HG03460 (cell line): Measurements from ENCODE around the gene TACO1.

ENCODE experiments used
- ATAC-seq: cut with Tn5 transposase; IDR thresholded peaks from one replicate; pipeline ENCODE4 v1.9.1; 2021; ENCODE audit not compliant: unreplicated experiment

TACO1 gene

DNA sequence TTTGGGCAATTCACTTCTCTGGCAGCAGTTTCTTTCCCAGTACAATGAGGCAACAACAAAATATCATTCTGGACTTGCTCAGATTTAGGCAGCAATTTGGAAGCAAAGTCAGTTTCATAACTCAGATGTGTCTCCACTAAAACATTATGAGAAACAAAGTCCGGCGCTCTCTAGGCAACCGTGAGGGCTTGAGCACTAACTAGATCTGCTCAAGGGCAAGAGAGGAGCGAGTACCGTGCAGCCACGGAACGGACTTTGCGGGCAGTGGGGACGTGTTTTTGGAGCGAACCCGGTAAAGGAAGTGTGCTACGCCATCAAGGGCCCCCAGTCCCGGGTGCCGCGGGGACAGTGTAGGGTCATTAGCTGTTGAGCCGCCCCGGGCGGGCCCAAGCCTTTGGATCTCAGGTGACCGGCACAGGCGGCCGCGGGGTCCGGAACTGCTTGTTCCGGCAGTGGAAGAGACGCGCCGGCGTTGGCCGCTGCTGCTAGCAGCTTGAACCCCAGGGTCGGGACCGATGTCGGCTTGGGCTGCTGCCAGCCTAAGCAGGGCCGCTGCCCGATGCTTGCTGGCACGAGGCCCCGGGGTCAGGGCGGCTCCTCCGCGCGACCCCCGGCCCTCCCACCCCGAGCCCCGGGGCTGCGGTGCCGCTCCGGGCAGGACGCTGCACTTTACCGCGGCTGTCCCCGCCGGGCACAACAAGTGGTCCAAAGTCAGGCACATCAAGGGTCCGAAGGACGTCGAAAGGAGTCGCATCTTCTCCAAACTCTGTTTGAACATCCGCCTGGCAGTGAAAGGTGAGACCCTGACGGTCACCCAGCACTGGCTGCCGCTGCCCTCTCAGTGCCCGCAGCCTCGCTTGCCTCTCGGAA lies at the start of gene TACO1:
Gene TACO1 (plus strand): TSS at position 327 of the 870 bp plus-strand sequence. CDS start 189 bp downstream, at position 516.
- ATAC-seq, result peak; percentile 88

GRCh38 chr17:63552211-63552610 lies 48.5 kb upstream of the TACO1 start:
- no peak for ATAC-seq

DNA sequence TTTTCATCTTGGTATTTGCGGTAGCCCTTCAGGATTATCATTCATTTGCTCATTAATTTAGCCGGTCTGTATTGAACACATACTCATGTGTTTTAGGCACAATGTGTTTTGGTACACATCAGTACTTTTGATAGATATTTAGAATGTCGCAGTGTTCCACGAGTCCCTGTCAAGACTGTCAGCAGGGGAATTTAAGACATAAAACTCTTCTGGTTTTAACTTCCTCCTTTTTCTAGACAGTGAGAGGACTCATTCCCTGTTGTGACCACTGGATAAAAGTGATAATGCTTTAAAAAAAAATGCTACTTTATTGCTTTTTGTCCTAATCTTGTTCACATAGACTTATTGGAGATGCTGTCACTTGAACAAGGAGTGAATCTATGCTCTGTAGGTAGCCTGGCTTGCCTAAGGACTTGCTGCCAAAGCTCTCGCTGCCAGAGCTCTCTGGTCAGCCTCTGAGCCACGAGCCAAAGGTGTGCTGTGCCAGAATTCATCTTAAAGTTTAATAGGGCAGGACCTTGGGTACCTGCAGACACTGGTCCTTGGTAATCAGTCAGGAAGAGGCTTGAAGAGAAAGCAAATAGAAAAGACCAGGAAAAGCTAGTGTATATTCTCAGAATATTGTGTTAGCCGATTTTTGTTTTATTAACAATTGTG lies 45.1 kb upstream of the TACO1 start:
- no peak for ATAC-seq

GRCh38 chr17:63557416-63557815 lies 43.3 kb upstream of the TACO1 start:
- no peak for ATAC-seq

GRCh38 chr17:63558441-63558840 lies 42.3 kb upstream of the TACO1 start:
- no peak for ATAC-seq

- ATAC-seq, result no peak
Observed at GRCh38 chr17:63561819-63562218, 38.9 kb upstream of the TACO1 start.

- no peak for ATAC-seq
Observed at GRCh38 chr17:63563339-63563738, 37.4 kb upstream of the TACO1 start.

GRCh38 chr17:63564562-63564961 lies 36.1 kb upstream of the TACO1 start:
- no peak for ATAC-seq

- ATAC-seq, result no peak
Observed at GRCh38 chr17:63567229-63567628, 33.5 kb upstream of the TACO1 start.

DNA sequence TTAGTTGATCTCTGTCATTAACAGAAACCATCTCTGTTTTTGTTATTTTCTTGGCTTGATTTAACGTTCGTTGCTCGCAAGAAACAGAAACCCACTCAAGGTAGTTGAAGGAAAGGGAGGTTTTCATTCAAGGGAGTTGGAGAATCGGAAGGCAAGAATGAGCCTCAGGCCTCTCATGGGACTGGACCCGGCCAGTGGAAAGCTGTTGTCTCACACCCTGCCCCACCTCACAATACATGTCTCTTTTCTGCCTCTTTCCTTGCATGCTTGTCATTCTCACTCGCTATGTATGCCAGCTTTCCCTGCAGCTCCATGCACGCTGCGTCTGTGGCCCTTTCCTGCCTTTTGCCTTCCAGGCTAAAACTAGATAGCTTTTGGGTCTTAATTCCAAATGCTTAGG lies 32.1 kb upstream of the TACO1 start:
- no peak for ATAC-seq

GRCh38 chr17:63571632-63572310 lies 28.9 kb upstream of the TACO1 start:
- ATAC-seq, result no peak

- no peak for ATAC-seq
Observed at GRCh38 chr17:63573634-63574033, 27.1 kb upstream of the TACO1 start.

DNA sequence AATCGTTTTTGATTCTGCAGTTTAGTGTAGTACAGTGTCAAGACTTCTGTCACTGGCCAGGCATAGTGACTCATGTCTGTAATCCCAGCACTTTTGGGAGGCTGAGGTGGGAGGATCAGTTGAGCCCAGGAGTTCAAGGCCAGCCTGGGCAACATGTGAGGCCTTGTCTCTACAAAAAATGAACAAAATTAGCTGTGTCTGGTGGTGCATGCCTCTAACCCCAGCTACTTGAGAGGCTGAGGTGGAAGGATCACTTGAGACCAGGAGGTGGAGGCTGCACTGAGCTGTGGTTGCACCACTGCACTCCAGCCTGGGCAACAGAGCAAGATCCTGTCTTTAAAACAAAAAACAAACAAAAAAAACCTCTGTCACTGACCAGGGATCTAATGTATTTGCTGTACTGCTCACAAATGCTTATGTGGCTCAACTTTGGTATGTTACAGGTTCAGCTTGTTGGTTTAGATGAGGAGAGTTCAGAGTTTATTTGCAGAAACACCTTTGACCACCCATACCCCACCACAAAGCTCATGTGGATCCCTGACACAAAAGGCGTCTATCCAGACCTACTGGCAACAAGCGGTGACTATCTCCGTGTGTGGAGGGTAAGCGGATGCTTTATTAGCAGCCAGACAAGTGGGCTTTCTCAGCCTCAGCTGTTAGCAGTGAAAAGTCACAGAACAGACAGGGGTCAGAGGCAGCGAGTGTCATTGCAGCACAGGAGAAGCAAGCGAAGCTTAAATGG lies 22.5 kb upstream of the TACO1 start:
- ATAC-seq, result no peak

- ATAC-seq, result no peak
Observed at GRCh38 chr17:63578769-63579111, 22.0 kb upstream of the TACO1 start.

DNA sequence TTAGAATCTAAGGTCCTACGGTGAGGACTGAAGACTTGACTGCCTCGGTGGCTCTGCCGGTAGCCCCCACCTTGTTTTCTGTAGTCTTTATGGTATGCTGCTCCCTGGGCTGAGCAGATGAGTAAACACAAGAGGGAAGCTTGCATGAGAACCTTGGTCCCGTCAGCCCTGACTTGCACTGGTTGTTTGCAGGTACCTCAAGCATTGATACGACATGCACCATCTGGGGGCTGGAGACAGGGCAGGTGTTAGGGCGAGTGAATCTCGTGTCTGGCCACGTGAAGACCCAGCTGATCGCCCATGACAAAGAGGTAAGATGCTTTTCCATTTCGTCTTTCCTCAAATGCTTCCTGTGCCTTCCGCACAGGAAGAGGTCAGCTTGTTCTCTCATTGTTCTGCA lies 21.1 kb upstream of the TACO1 start:
- no peak for ATAC-seq

GRCh38 chr17:63587770-63588169 lies 12.9 kb upstream of the TACO1 start:
- no peak for ATAC-seq

- ATAC-seq, result no peak
Observed at GRCh38 chr17:63588797-63589196, 11.9 kb upstream of the TACO1 start.

GRCh38 chr17:63589646-63590045 lies 11.0 kb upstream of the TACO1 start:
- ATAC-seq, result no peak

DNA sequence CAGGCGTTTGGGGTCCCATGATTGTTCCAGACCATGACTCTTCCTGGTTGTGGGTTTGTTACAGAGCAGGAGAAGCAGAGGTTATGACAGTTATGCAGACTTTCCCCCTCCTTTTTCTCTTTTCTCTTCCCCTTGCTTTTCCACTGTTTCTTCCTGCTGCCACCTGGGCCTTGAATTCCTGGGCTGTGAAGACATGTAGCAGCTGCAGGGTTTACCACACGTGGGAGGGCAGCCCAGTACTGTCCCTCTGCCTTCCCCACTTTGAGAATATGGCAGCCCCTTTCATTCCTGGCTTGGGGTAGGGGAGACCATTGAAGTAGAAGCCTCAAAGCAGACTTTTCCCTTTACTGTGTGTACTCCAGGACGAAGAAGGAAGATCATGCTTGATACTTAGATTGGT lies 7.9 kb upstream of the TACO1 start:
- no peak for ATAC-seq

- no peak for ATAC-seq
Observed at GRCh38 chr17:63595132-63595531, 5.6 kb upstream of the TACO1 start.

DNA sequence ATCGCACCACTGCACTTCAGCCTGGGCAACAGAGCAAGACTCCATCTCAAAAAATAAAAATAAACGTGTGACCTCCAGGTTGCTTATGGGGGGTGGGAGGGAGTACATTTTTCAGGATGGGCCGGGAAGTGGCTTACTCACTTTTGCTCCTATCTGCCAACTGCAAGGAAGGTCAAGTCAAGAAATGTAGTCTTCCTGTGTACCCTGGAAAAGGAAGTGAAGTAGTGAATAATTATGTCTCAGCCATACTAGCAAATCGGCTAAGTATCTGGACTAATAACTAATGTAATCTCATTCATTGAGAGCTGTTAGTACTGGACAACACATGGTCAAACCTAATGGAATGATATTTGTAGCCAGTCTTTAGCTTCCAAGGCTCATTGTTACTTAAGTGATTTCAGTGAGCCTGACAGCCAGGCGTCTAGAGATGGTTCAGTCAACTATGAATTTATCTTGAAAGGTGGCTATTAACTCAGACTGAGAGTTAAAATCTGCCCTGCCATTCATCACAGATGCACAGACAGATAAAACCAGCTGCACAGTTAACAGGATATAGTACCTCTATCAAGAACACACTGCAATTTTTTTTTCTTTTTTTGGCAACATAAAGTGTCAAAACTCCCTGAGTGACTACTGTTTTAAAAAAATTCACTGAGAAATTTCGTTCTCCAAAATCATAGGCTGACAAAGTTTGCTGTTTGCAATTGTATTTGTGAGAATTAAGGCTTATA lies 3.7 kb upstream of the TACO1 start:
- no peak for ATAC-seq
